ENCODE measurements around the gene GCN1.

Gene GCN1

DNA sequence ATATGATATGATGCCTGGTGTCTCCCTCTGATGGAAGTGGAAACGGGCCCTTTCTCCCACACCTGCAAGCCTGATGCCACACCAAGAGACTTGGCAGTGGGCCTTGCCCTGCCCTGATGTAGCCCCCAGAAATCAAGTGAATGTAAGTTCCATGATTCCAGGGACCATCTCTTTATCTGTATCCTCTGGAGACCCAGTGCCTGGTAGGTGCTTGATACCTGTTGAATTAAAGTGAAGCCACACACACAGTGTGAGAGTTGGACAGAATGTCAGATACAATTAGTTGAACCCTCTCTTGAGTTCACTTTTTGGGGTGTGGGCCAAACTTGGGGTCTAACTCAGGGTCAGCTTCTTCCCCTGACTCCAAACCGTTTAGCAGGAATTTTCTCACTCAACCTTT is 73.2 kb downstream of the GCN1 start:
- H3F3A ChIP-seq (ENCODE audit: low read depth), result 0 out of 2 replicates have a peak, but pooled peaks cover 3% of the 10 kb centered on the region
- TF ChIP-seq EZH2phosphoT487 (IDR thresholded peaks at IDR 0.05; ENCODE audit: borderline replicate concordance), result no peak
- TF ChIP-seq, protein P1, sequence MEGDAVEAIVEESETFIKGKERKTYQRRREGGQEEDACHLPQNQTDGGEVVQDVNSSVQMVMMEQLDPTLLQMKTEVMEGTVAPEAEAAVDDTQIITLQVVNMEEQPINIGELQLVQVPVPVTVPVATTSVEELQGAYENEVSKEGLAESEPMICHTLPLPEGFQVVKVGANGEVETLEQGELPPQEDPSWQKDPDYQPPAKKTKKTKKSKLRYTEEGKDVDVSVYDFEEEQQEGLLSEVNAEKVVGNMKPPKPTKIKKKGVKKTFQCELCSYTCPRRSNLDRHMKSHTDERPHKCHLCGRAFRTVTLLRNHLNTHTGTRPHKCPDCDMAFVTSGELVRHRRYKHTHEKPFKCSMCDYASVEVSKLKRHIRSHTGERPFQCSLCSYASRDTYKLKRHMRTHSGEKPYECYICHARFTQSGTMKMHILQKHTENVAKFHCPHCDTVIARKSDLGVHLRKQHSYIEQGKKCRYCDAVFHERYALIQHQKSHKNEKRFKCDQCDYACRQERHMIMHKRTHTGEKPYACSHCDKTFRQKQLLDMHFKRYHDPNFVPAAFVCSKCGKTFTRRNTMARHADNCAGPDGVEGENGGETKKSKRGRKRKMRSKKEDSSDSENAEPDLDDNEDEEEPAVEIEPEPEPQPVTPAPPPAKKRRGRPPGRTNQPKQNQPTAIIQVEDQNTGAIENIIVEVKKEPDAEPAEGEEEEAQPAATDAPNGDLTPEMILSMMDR (conservative IDR thresholded peaks at IDR 0.05; ENCODE audit: low read length), result no peak

DNA sequence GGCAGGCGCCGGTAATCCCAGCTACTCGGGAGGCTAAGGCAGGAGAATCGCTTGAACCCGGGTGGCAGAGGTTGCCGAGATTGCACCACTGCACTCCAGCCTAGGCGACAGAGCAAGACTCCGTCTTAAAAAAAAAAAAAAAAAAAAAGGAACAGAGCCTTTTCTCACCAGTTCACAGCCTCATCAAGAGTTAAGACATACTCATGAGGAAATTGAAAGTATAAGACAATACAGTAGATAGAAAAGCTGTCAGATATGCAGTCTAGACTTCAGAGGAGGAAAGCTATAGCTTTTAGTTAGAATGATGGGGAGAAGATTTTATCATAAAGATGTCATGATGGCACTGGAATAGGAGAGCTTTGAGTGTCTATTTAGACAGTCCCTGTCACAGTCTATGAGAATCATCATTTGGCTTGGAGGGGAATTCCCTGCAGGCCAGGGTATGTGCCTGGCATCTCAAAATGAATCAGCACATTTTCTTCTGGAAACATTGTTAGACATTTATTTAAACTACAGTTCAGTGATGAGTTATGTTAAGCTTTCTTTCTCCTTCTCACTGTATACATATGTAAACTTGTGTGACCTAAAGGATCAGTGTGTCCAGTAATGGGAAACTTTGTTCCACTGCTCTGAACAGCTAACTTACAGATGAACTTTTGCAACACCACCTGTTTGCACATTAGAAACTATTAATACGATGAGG is 75.1 kb downstream of the GCN1 start:
- TF ChIP-seq, protein P1 (conservative IDR thresholded peaks at IDR 0.05; ENCODE audit: low read length), result no peak
- TF ChIP-seq EZH2phosphoT487 (IDR thresholded peaks at IDR 0.05; ENCODE audit: borderline replicate concordance), result no peak
- Histone ChIP-seq H3K79me2 (ENCODE audit: insufficient read depth, low read length) (peaks cover 35% of the 10 kb centered on the region), H3K36me3 (ENCODE audit: insufficient read depth, low read length) (no peaks in the 10 kb centered on the region), H3F3A (ENCODE audit: low read depth) (0 out of 2 replicates have a peak, but pooled peaks cover 3% of the 10 kb centered on the region), H4K20me1 (ENCODE audit: insufficient read depth, low read length, poor library complexity, severe bottlenecking) (peaks cover 32% of the 10 kb centered on the region), H3K4me1 (ENCODE audit: insufficient read depth, low read length, poor library complexity, severe bottlenecking) (peaks cover 51% of the 10 kb centered on the region), H3K4me3 (ENCODE audit: low read length, poor library complexity, severe bottlenecking) (no peak overlapping the region), H3K9me2 (replicated peaks; ENCODE audit: low read depth, low read length) (no peaks in the 10 kb centered on the region), H3K4me2 (ENCODE audit: low read depth, low read length, poor library complexity, severe bottlenecking) (no peak overlapping the region), H2AFZ (ENCODE audit: low read length) (no peak overlapping the region), H3K27me3 (ENCODE audit: insufficient read depth, low read length, poor library complexity, severe bottlenecking) (no peaks in the 10 kb centered on the region), H3K9ac (ENCODE audit: low read depth, low read length, poor library complexity, severe bottlenecking) (no peak overlapping the region), H3K9me3 (ENCODE audit: insufficient read depth, low read depth, low read length) (no peaks in the 10 kb centered on the region)

More for the DNA sequence above, 73.2 kb downstream of the GCN1 start:
- H3K9me3 ChIP-seq (ENCODE audit: insufficient read depth, low read depth, low read length), result no peaks in the 10 kb centered on the region
- H2AFZ ChIP-seq (ENCODE audit: low read length), result no peak overlapping the region
- no peaks in the 10 kb centered on the region; the same call in 1 of the 2 replicates for H3K36me3 ChIP-seq (ENCODE audit: insufficient read depth, low read length)
- H3K79me2 ChIP-seq (ENCODE audit: insufficient read depth, low read length), result peaks cover 17% of the 10 kb centered on the region
- no peaks in the 10 kb centered on the region for H3K9me2 ChIP-seq (replicated peaks; ENCODE audit: low read depth, low read length)
- no peak overlapping the region for H3K9ac ChIP-seq (ENCODE audit: low read depth, low read length, poor library complexity, severe bottlenecking)
- peaks cover 15% of the 10 kb centered on the region for H4K20me1 ChIP-seq (ENCODE audit: insufficient read depth, low read length, poor library complexity, severe bottlenecking)
- H3K4me3 ChIP-seq (ENCODE audit: low read length, poor library complexity, severe bottlenecking), result no peak overlapping the region
- H3K27me3 ChIP-seq (ENCODE audit: insufficient read depth, low read length, poor library complexity, severe bottlenecking), result no peaks in the 10 kb centered on the region
- peaks cover 34% of the 10 kb centered on the region for H3K4me1 ChIP-seq (ENCODE audit: insufficient read depth, low read length, poor library complexity, severe bottlenecking)
- H3K4me2 ChIP-seq (ENCODE audit: low read depth, low read length, poor library complexity, severe bottlenecking), result no peak overlapping the region

DNA sequence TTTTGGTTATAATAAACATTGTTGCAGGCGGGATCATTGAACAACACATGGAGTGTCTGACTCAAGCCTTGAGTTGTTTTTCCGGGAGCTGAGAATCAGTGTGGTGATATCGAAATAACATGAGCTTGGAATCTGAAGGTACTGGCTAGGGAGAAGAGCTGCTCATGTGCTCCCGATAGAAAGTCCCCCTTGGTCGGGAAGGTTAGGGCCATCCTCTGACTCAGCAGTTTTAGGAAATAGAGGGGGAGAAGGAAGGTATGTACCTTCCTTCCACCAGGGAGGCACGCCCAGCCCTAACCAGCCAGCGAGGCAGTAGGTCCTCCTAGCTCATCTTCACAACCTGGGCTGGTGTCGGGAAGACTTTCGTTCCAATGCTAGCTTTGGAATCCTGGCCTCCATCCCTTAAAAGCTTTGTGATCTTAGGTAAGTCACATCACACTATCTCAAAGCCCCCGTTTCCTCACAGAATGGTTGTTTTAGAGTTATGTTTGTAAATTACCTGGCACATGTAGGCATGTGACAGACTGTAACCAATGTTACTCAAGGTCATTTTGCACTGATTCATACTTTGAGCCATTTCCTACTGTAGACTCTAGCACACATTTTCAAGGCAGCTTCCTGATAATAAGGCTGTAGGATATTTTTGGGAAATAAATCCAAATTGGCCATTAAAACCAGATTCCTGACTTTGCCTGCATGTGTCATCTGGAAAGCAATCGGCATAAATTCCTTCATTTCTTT is 76.0 kb downstream of the GCN1 start:
- H3K9me2 ChIP-seq (replicated peaks; ENCODE audit: low read depth, low read length), result no peaks in the 10 kb centered on the region
- H3K9me3 ChIP-seq (ENCODE audit: insufficient read depth, low read depth, low read length), result no peaks in the 10 kb centered on the region
- H3K9ac ChIP-seq (ENCODE audit: low read depth, low read length, poor library complexity, severe bottlenecking), result peak overlapping the region; percentile 94
- H3F3A ChIP-seq (ENCODE audit: low read depth), result 0 out of 2 replicates have a peak, but pooled peaks cover 3% of the 10 kb centered on the region
- H2AFZ ChIP-seq (ENCODE audit: low read length), result no peak overlapping the region
- H3K4me3 ChIP-seq (ENCODE audit: low read length, poor library complexity, severe bottlenecking), result peak overlapping the region; percentile 99
- TF ChIP-seq, protein P1 (conservative IDR thresholded peaks at IDR 0.05; ENCODE audit: low read length), result no peak
- TF ChIP-seq EZH2phosphoT487 (IDR thresholded peaks at IDR 0.05; ENCODE audit: borderline replicate concordance), result no peak
- peaks cover 45% of the 10 kb centered on the region for H3K79me2 ChIP-seq (ENCODE audit: insufficient read depth, low read length)
- H3K4me1 ChIP-seq (ENCODE audit: insufficient read depth, low read length, poor library complexity, severe bottlenecking), result peaks cover 52% of the 10 kb centered on the region
- no peaks in the 10 kb centered on the region for H3K36me3 ChIP-seq (ENCODE audit: insufficient read depth, low read length)
- H4K20me1 ChIP-seq (ENCODE audit: insufficient read depth, low read length, poor library complexity, severe bottlenecking), result peaks cover 42% of the 10 kb centered on the region
- peak overlapping the region; percentile 96 for H3K4me2 ChIP-seq (ENCODE audit: low read depth, low read length, poor library complexity, severe bottlenecking)
- no peaks in the 10 kb centered on the region for H3K27me3 ChIP-seq (ENCODE audit: insufficient read depth, low read length, poor library complexity, severe bottlenecking)

All from Loucy (cell line).